GM23338 (cell line): ENCODE results near the gene VEZT. TPM values are rescaled to one million over a fixed set of nuclear protein-coding genes. Genes with fewer than 3 reads are reported as not detected.

Source experiments
- ATAC-seq: fragments of 200-7000 bp; cut with Tn5 transposase; 3 replicates; pipeline ENCODE4 v1.9.1; 2020
- DNase-seq: peaks from one replicate; pipeline ENCODE4 v3.0.0-alpha.2; 2015; ENCODE audit warnings: low spot score
- H2AFZ ChIP-seq: fragments of 200-600 bp; sonication (generic); 2 replicates; pipeline ENCODE4 v1.8.0; 2016; ENCODE audit warnings: antibody characterized with exemption, mild to moderate bottlenecking, moderate library complexity
- H3F3A ChIP-seq: fragments of 200-600 bp; sonication (generic); replicated peaks from 2 replicates; pipeline ENCODE4 v1.8.0; 2017; ENCODE audit warnings: antibody characterized with exemption, mixed run types, low read depth
- H3K27ac ChIP-seq: fragments of 200-600 bp; sonication (generic); 2 replicates; pipeline ENCODE4 v1.6.1; 2016; ENCODE audit warnings: low read depth
- H3K27me3 ChIP-seq: fragments of 200-600 bp; sonication (generic); 2 replicates; pipeline ENCODE4 v1.8.0; 2016; ENCODE audit warnings: mild to moderate bottlenecking, mixed run types, moderate library complexity; ENCODE audit not compliant: insufficient read depth
- H3K36me3 ChIP-seq: fragments of 200-600 bp; sonication (generic); 2 replicates; pipeline ENCODE4 v1.8.0; 2016; ENCODE audit warnings: mild to moderate bottlenecking; ENCODE audit not compliant: insufficient read depth
- H3K4me1 ChIP-seq: fragments of 200-600 bp; sonication (generic); 2 replicates; pipeline ENCODE4 v1.8.0; 2016; ENCODE audit warnings: mild to moderate bottlenecking, moderate library complexity; ENCODE audit not compliant: insufficient read depth
- H3K4me2 ChIP-seq: fragments of 200-600 bp; sonication (generic); 2 replicates; pipeline ENCODE4 v1.7.1; 2017; ENCODE audit warnings: mixed run types
- H3K4me3 ChIP-seq: fragments of 200-600 bp; sonication (generic); 2 replicates; pipeline ENCODE4 v1.6.1; 2016; ENCODE audit warnings: mixed run types
- H3K79me2 ChIP-seq: fragments of 200-600 bp; sonication (generic); replicated peaks from 2 replicates; pipeline ENCODE4 v1.8.0; 2017; ENCODE audit warnings: mild to moderate bottlenecking; ENCODE audit not compliant: insufficient read depth
- H3K9me2 ChIP-seq: fragments of 200-600 bp; sonication (generic); 2 replicates; pipeline ENCODE4 v1.8.0; 2017; ENCODE audit not compliant: insufficient read depth
- H4K20me1 ChIP-seq: fragments of 200-600 bp; sonication (generic); replicated peaks from 2 replicates; pipeline ENCODE4 v1.8.0; 2017; ENCODE audit warnings: mild to moderate bottlenecking; ENCODE audit not compliant: insufficient read depth
- H3K27ac Mint-ChIP-seq: 2 replicates; pipeline ENCODE4 v1.8.0; 2020; ENCODE audit warnings: inconsistent platforms, mild to moderate bottlenecking, moderate library complexity, mixed read lengths
- H3K27me3 Mint-ChIP-seq: 3 replicates; pipeline ENCODE4 v1.8.0; 2022; ENCODE audit warnings: low read depth, mild to moderate bottlenecking, moderate library complexity, mixed read lengths, inconsistent platforms; ENCODE audit not compliant: insufficient read depth, poor library complexity
- H3K36me3 Mint-ChIP-seq: 3 replicates; pipeline ENCODE4 v1.8.0; 2021; ENCODE audit warnings: low read depth, mild to moderate bottlenecking, inconsistent platforms, moderate library complexity, mixed read lengths
- H3K4me1 Mint-ChIP-seq: 3 replicates; pipeline ENCODE4 v1.8.0; 2020; ENCODE audit warnings: mild to moderate bottlenecking, inconsistent platforms, mixed read lengths
- H3K4me3 Mint-ChIP-seq: 3 replicates; pipeline ENCODE4 v1.8.0; 2021; ENCODE audit warnings: moderate library complexity, mild to moderate bottlenecking, inconsistent platforms, mixed read lengths
- H3K9me3 Mint-ChIP-seq: 3 replicates; pipeline ENCODE4 v1.8.0; 2020; ENCODE audit warnings: moderate library complexity, mild to moderate bottlenecking, inconsistent platforms, mixed read lengths
- CREB1 ChIP-seq: fragments of 250-450 bp; sonication (Bioruptor Pico); IDR thresholded peaks from 2 replicates; pipeline ENCODE4 v1.5.0; 2020; ENCODE audit warnings: low read depth, mild to moderate bottlenecking, moderate library complexity
- ETS1 ChIP-seq: IDR thresholded peaks from 2 replicates; pipeline ENCODE4 v1.6.1; 2016; ENCODE audit warnings: antibody characterized with exemption
- EZH2 ChIP-seq: fragments of 200-600 bp; sonication (generic); IDR thresholded peaks from one replicate; pipeline ENCODE4 v1.8.0; 2017; ENCODE audit warnings: antibody characterized with exemption, mild to moderate bottlenecking, low read depth; ENCODE audit not compliant: unreplicated experiment
- EZH2phosphoT487 ChIP-seq: fragments of 200-600 bp; sonication (generic); IDR thresholded peaks from one replicate; pipeline ENCODE4 v1.8.1; 2018; ENCODE audit warnings: antibody characterized with exemption; ENCODE audit not compliant: unreplicated experiment
- JUNB ChIP-seq: IDR thresholded peaks from one replicate; pipeline ENCODE4 v1.6.1; 2016; ENCODE audit warnings: antibody characterized with exemption; ENCODE audit not compliant: unreplicated experiment
- NANOG ChIP-seq: IDR thresholded peaks from 2 replicates; pipeline ENCODE4 v1.6.1; 2016; ENCODE audit warnings: antibody characterized with exemption, borderline replicate concordance
- POLR2AphosphoS5 ChIP-seq: IDR thresholded peaks from 2 replicates; pipeline ENCODE4 v1.6.1; 2016; ENCODE audit warnings: antibody characterized with exemption, low read depth
- REST ChIP-seq: IDR thresholded peaks from one replicate; pipeline ENCODE4 v1.6.1; 2018; ENCODE audit warnings: antibody characterized with exemption; ENCODE audit not compliant: unreplicated experiment
- STAT1 ChIP-seq: IDR thresholded peaks from one replicate; pipeline ENCODE4 v1.6.1; 2016; ENCODE audit warnings: antibody characterized with exemption; ENCODE audit not compliant: unreplicated experiment
- ZNF114 ChIP-seq: fragments of 250-450 bp; sonication (Bioruptor Pico); IDR thresholded peaks from 2 replicates; pipeline ENCODE4 v1.5.0; 2020; ENCODE audit warnings: mild to moderate bottlenecking, moderate library complexity
- ZNF331 ChIP-seq: fragments of 250-450 bp; sonication (Bioruptor Pico); IDR thresholded peaks from 2 replicates; pipeline ENCODE4 v1.5.0; 2020; ENCODE audit warnings: low read depth, mild to moderate bottlenecking, moderate library complexity
- ZNF462 ChIP-seq: fragments of 250-450 bp; sonication (Bioruptor Pico); IDR thresholded peaks from 2 replicates; pipeline ENCODE4 v1.5.0; 2020; ENCODE audit warnings: mild to moderate bottlenecking, moderate library complexity
- polyA plus RNA-seq: library from polyadenylated mRNA; unstranded; fragments of >200 nt; fragmentation: Nextera tagmentation; extraction: Ambion mirVana; gene quantifications from 2 replicates; pipeline ENCODE4 v1.2.1, GENCODE V29; 2016
- total RNA-seq: library from RNA; depleted of rRNA; stranded (reverse); fragments of >200 nt; shearing (Covaris generic); gene quantifications from 2 replicates; pipeline ENCODE4 v1.2.3, GENCODE V29; 2014
- TF ChIP-seq, protein P1 (sequence below), 2 experiments: fragments of 200-600 bp in 1 of 2; sonication (generic) in 1 of 2; conservative IDR thresholded peaks; 2 replicates each; pipeline versions ENCODE4 v1.5.1 to v1.6.1; 2016 to 2017; ENCODE audit warnings: antibody characterized with exemption in 2 of 2, low read depth in 2 of 2, mild to moderate bottlenecking in 2 of 2, moderate library complexity in 1 of 2

Gene VEZT
- total and polyA plus RNA-seq, 2 experiments from 2014 or later: 34.2 to 51.5 TPM

GRCh38 chr12:95266254-95266653 is 48.6 kb downstream of the VEZT start:
- no peaks in the 10 kb centered on the region for H3K79me2 ChIP-seq
- H3K27me3 ChIP-seq: no peaks in the 10 kb centered on the region
- H3K4me1 ChIP-seq: no peaks in the 10 kb centered on the region
- no peaks in the 10 kb centered on the region for H3K9me2 ChIP-seq
- Mint-ChIP-seq H3K9me3 (no peaks in the 10 kb centered on the region), H3K27ac (no peak overlapping the region), H3K4me3 (no peak overlapping the region), H3K36me3 (peaks cover 23% of the 10 kb centered on the region; the same call in 2 of the 3 replicates), H3K27me3 (no peaks in the 10 kb centered on the region), H3K4me1 (no peaks in the 10 kb centered on the region; the same call in 2 of the 3 replicates)
- no peak overlapping the region for H2AFZ ChIP-seq
- H3K4me3 ChIP-seq: no peak overlapping the region
- H3K36me3 ChIP-seq: peaks cover 19% of the 10 kb centered on the region
- TF ChIP-seq CREB1 (no peak), NANOG (no peak), REST (no peak), STAT1 (no peak), ZNF462 (CRISPR knock-in tag) (no peak), ETS1 (no peak), POLR2AphosphoS5 (no peak), EZH2 (no peak), JUNB (no peak), ZNF331 (CRISPR knock-in tag) (no peak), EZH2phosphoT487 (no peak), ZNF114 (no peak)
- TF ChIP-seq, protein P1, sequence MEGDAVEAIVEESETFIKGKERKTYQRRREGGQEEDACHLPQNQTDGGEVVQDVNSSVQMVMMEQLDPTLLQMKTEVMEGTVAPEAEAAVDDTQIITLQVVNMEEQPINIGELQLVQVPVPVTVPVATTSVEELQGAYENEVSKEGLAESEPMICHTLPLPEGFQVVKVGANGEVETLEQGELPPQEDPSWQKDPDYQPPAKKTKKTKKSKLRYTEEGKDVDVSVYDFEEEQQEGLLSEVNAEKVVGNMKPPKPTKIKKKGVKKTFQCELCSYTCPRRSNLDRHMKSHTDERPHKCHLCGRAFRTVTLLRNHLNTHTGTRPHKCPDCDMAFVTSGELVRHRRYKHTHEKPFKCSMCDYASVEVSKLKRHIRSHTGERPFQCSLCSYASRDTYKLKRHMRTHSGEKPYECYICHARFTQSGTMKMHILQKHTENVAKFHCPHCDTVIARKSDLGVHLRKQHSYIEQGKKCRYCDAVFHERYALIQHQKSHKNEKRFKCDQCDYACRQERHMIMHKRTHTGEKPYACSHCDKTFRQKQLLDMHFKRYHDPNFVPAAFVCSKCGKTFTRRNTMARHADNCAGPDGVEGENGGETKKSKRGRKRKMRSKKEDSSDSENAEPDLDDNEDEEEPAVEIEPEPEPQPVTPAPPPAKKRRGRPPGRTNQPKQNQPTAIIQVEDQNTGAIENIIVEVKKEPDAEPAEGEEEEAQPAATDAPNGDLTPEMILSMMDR (conservative IDR thresholded peaks at IDR 0.05; ENCODE audit: low read depth in 2 of 2): no peak
- H3K4me2 ChIP-seq: no peak overlapping the region
- H3K27ac ChIP-seq: no peak overlapping the region
- H3F3A ChIP-seq: no peaks in the 10 kb centered on the region; the same call in 1 of the 2 replicates
- DNase-seq (no peak), ATAC-seq (no peak)
- H4K20me1 ChIP-seq: no peaks in the 10 kb centered on the region; the same call in 1 of the 2 replicates
